B cell (primary cell): ENCODE data around the gene DCUN1D1. TPM values are rescaled to one million over a fixed set of nuclear protein-coding genes. Genes with fewer than 3 reads are reported as not detected.

Source experiments
- ATAC-seq: fragments of 200-7000 bp; cut with Tn5 transposase; one replicate; pipeline ENCODE4 v1.10.0; 2021; ENCODE audit warnings: low read depth, mild to moderate bottlenecking, moderate number of reproducible peaks, moderate library complexity
- CTCF ChIA-PET: fragments of 350-600 bp; sonication (Branson Sonifier 250); formaldehyde crosslinking; loops from one replicate; lab custom pipeline; 2021; ENCODE audit warnings: antibody characterized with exemption, inconsistent platforms; lab: Charles Lee
- POLR2A ChIA-PET: fragments of 350-600 bp; sonication (Branson Sonifier 250); formaldehyde crosslinking; loops from one replicate; lab custom pipeline; 2021; ENCODE audit warnings: antibody characterized with exemption; lab: Charles Lee
- DNase-seq: peaks from one replicate; pipeline ENCODE4 v3.0.0; 2013
- H2AFZ ChIP-seq: 2 replicates; pipeline ENCODE4 v1.6.1; 2012; ENCODE audit warnings: mild to moderate bottlenecking, low read depth, low read length; ENCODE audit not compliant: insufficient read depth, poor library complexity, severe bottlenecking
- H3K27ac ChIP-seq, 2 donors: 1 replicate in 1 of 2; 2 replicates in 1 of 2; pipeline ENCODE4 v1.5.1; 2012 to 2013; ENCODE audit warnings: low read length in 2 of 2, mild to moderate bottlenecking in 2 of 2, moderate library complexity in 1 of 2
- H3K27me3 ChIP-seq, 4 experiments: fragments of 200-600 bp in 1 of 4; sonication (generic) in 1 of 4; replicated peaks in 1 of 4; 1 replicate in 2 of 4; 2 replicates in 2 of 4; pipeline versions ENCODE4 v1.6.1 to v1.7.0; 2013 to 2016; ENCODE audit warnings: low read length in 3 of 4, mild to moderate bottlenecking in 2 of 4, mixed read lengths in 1 of 4, moderate library complexity in 1 of 4; ENCODE audit not compliant: insufficient read depth in 4 of 4, control insufficient read depth in 3 of 4; ENCODE audit errors: control extremely low read depth in 1 of 4
- H3K36me3 ChIP-seq, 2 experiments: replicated peaks in 1 of 2; 1 replicate in 1 of 2; 2 replicates in 1 of 2; pipeline versions ENCODE4 v1.6.1 to v1.7.1; 2013; ENCODE audit warnings: low read length in 1 of 2; ENCODE audit not compliant: insufficient read depth in 2 of 2, control insufficient read depth in 1 of 2; ENCODE audit errors: control extremely low read depth in 1 of 2, extremely low read depth in 1 of 2
- H3K4me1 ChIP-seq, 2 donors: fragments of 200-600 bp in 1 of 2; sonication (generic) in 1 of 2; 1 replicate in 1 of 2; 2 replicates in 1 of 2; pipeline versions ENCODE4 v1.5.1 to v1.6.1; 2013 to 2017; ENCODE audit warnings: low read length in 2 of 2; ENCODE audit not compliant: control insufficient read depth in 2 of 2, insufficient read depth in 2 of 2
- H3K4me2 ChIP-seq: replicated peaks from 2 replicates; pipeline ENCODE3; 2012; ENCODE audit warnings: mild to moderate bottlenecking, low read depth, low read length; ENCODE audit not compliant: poor library complexity, severe bottlenecking
- H3K4me3 ChIP-seq, 5 experiments: fragments of 200-600 bp in 1 of 5; sonication (generic) in 1 of 5; 1 replicate in 3 of 5; 2 replicates in 2 of 5; pipeline versions ENCODE4 v1.5.1 to v1.7.0; 2011 to 2016; ENCODE audit warnings: low read length in 4 of 5, mild to moderate bottlenecking in 4 of 5, low read depth in 2 of 5, control low read depth in 1 of 5, moderate library complexity in 1 of 5; ENCODE audit not compliant: insufficient read depth in 1 of 5; ENCODE audit errors: control extremely low read depth in 1 of 5, extremely low read depth in 1 of 5
- H3K79me2 ChIP-seq: fragments of 200-600 bp; sonication (generic); one replicate; pipeline ENCODE4 v1.6.0; 2016; ENCODE audit warnings: low read length; ENCODE audit not compliant: control insufficient read depth, insufficient read depth
- H3K9ac ChIP-seq: fragments of 200-600 bp; sonication (generic); 2 replicates; pipeline ENCODE4 v1.6.1; 2017; ENCODE audit warnings: mild to moderate bottlenecking, low read length, moderate library complexity
- H3K9me3 ChIP-seq, 3 donors: one replicate each; pipeline versions ENCODE4 v1.6.1 to v1.7.1; 2013; ENCODE audit warnings: low read length in 2 of 3; ENCODE audit not compliant: control insufficient read depth in 2 of 3, insufficient read depth in 1 of 3; ENCODE audit errors: control extremely low read depth in 1 of 3
- H4K20me1 ChIP-seq: 2 replicates; pipeline ENCODE4 v1.6.0; 2012; ENCODE audit warnings: mild to moderate bottlenecking, low read length; ENCODE audit not compliant: insufficient read depth, control insufficient read depth, poor library complexity, severe bottlenecking
- H3K27ac Mint-ChIP-seq: one replicate; pipeline ENCODE4 v1.8.0; 2021; ENCODE audit warnings: mixed read lengths
- H3K27me3 Mint-ChIP-seq: one replicate; pipeline ENCODE4 v1.8.0; 2021; ENCODE audit warnings: mixed read lengths
- H3K4me1 Mint-ChIP-seq: one replicate; pipeline ENCODE4 v1.8.0; 2021; ENCODE audit warnings: mixed read lengths
- H3K4me3 Mint-ChIP-seq: one replicate; pipeline ENCODE4 v1.8.0; 2021; ENCODE audit warnings: mixed read lengths
- H3K9me3 Mint-ChIP-seq: one replicate; pipeline ENCODE4 v1.8.0; 2022; ENCODE audit warnings: mixed read lengths; ENCODE audit not compliant: insufficient read depth
- EZH2 ChIP-seq: IDR thresholded peaks from 2 replicates; pipeline ENCODE4 v1.6.1; 2012; ENCODE audit warnings: borderline replicate concordance, low read depth, mild to moderate bottlenecking, moderate library complexity, low read length; ENCODE audit not compliant: insufficient read depth, poor library complexity, severe bottlenecking
- WGBS: methylation state at CpG from one replicate; pipeline ENCODE4 v1.1.5; 2013; ENCODE audit warnings: missing lambda C conversion rate; ENCODE audit not compliant: insufficient coverage; 5-methylcytosine and 5-hydroxymethylcytosine counted together
- intact Hi-C: fragments of 100-400 bp; cut with micrococcal nuclease; formaldehyde crosslinking; loops from one replicate; pipeline ENCODE4 v1.10.0; 2022
- polyA plus RNA-seq: library from polyadenylated mRNA; depleted of rRNA; stranded (reverse); fragments of >200 nt; gene quantifications from 2 replicates; pipeline ENCODE4 v1.2.3, GENCODE V29; 2012
- total RNA-seq, 2 donors: library from RNA; stranded (reverse); fragments of 120-200 nt in 1 of 2; gene quantifications; 1 replicate in 1 of 2; 2 replicates in 1 of 2; pipeline versions ENCODE4 v1.2.3 to v1.2.4, GENCODE V29; 2013 to 2022
- TF ChIP-seq, protein P1 (sequence below): fragments of 200-600 bp; IDR thresholded peaks from one replicate; pipeline ENCODE4 v1.8.0; 2022; ENCODE audit warnings: antibody characterized with exemption, mild to moderate bottlenecking

DCUN1D1 gene
- total and polyA plus RNA-seq, 2 donors (not counting 1 experiment from before 2014, with no cell fraction given): 3.7 to 35.5 TPM

DNA sequence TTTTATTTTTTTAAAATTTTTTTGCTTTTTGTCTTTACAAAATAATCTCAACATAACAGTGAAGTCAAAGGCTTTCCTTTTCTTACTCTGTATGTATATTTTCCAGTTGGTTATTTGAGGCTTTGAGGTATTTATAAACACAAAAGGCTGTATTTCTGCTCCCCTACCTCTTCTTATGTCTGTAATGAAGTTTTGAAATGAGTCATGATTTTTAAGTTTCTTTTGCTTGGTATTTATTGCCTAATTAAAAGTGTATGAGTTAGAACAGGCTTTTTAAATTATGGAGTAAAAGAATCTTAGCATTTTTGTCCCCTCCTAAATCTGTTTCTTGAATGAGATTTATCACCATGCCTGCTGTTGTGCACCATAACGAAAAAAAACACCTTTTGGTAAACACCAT, 66.0 kb downstream of the DCUN1D1 start:
- Mint-ChIP-seq H3K4me3 (no peak overlapping the region), H3K27ac (no peak overlapping the region), H3K9me3 (no peaks in the 10 kb centered on the region), H3K4me1 (peaks cover 2% of the 10 kb centered on the region), H3K27me3 (no peaks in the 10 kb centered on the region)
- Histone ChIP-seq H3K79me2 (no peaks in the 10 kb centered on the region), H3K9ac (no peak overlapping the region), H2AFZ (no peak overlapping the region), H4K20me1 (no peaks in the 10 kb centered on the region), H3K4me3 (no peak overlapping the region), H3K27ac (no peak overlapping the region), H3K27me3 (no peaks in the 10 kb centered on the region), H3K36me3 (peaks cover 11 to 25% of the 10 kb centered on the region in 2 experiments), H3K4me2 (no peak overlapping the region), H3K9me3 (no peaks in the 10 kb centered on the region), H3K4me1 (peaks cover 0 to 3% of the 10 kb centered on the region in 2 donors)
- ChIA-PET POLR2A (no interaction called here), CTCF (no interaction called here)
- WGBS: no CpG with 5 or more reads among the region's 1 CpG
- no peak for TF ChIP-seq EZH2
- TF ChIP-seq, protein P1, sequence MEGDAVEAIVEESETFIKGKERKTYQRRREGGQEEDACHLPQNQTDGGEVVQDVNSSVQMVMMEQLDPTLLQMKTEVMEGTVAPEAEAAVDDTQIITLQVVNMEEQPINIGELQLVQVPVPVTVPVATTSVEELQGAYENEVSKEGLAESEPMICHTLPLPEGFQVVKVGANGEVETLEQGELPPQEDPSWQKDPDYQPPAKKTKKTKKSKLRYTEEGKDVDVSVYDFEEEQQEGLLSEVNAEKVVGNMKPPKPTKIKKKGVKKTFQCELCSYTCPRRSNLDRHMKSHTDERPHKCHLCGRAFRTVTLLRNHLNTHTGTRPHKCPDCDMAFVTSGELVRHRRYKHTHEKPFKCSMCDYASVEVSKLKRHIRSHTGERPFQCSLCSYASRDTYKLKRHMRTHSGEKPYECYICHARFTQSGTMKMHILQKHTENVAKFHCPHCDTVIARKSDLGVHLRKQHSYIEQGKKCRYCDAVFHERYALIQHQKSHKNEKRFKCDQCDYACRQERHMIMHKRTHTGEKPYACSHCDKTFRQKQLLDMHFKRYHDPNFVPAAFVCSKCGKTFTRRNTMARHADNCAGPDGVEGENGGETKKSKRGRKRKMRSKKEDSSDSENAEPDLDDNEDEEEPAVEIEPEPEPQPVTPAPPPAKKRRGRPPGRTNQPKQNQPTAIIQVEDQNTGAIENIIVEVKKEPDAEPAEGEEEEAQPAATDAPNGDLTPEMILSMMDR: no peak
- DNase-seq: no peak
- ATAC-seq: no peak
- intact Hi-C loops: no loop called here

DNA sequence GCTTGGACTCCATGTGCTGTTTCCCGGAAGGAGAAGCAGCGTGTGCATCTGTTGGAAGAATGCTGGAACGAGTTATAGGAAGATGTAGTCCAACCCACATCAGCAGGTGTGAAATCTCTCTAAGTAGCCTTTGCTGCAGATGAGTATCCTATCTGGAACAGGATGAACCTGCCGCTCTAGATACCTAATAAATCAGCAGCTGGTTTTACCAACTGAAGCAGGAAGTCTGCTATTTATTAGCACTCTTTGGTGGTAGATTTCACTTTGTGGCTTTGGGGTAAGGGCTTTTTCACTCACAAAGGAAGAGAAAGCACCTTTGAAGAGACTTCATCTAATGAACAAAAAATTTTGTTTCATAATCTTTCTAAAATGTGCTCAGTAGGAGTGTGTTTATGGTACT, 66.4 kb downstream of the DCUN1D1 start:
- H3K27ac ChIP-seq: no peak overlapping the region
- Mint-ChIP-seq H3K27ac (no peak overlapping the region), H3K27me3 (no peaks in the 10 kb centered on the region), H3K4me3 (no peak overlapping the region), H3K9me3 (no peaks in the 10 kb centered on the region), H3K4me1 (peaks cover 2% of the 10 kb centered on the region)
- TF ChIP-seq, protein P1: no peak
- no peak for TF ChIP-seq EZH2
- POLR2A ChIA-PET: no interaction called here
- no peak overlapping the region for H2AFZ ChIP-seq
- DNase-seq (no peak), ATAC-seq (no peak)
- H3K79me2 ChIP-seq: no peaks in the 10 kb centered on the region
- H3K4me2 ChIP-seq: no peak overlapping the region
- H3K4me1 ChIP-seq: peaks cover 0 to 3% of the 10 kb centered on the region in 2 donors
- H3K9ac ChIP-seq: no peak overlapping the region
- peaks cover 9 to 25% of the 10 kb centered on the region in 2 experiments for H3K36me3 ChIP-seq
- intact Hi-C loops: no loop called here
- CTCF ChIA-PET: no interaction called here
- H4K20me1 ChIP-seq: no peaks in the 10 kb centered on the region
- WGBS: 30% methylated on average over 3 of the region's 4 CpGs
- H3K9me3 ChIP-seq: no peaks in the 10 kb centered on the region
- H3K27me3 ChIP-seq: no peaks in the 10 kb centered on the region
- H3K4me3 ChIP-seq: no peak overlapping the region
